Activated T-cell treated with anti-CD3 and anti-CD28 coated beads, Interleukin-2, amount 50 U/mL, for 1 hour (primary cell): ENCODE data around the gene FAM228A.
"Not testable (repeated sequence)": the region's sequence is repeated elsewhere in the genome, so short reads cannot be mapped to it uniquely, and the experiment has no call there.

ENCODE experiments used
- DNase-seq: peaks from one replicate; pipeline ENCODE4 v3.0.0-alpha.2; 2020

Gene FAM228A

GRCh38 chr2:24191848-24192247 is 17.0 kb downstream of the FAM228A start:
- DNase-seq, result no peak

- not testable (repeated sequence) for DNase-seq
Measured at GRCh38 chr2:24197213-24197612, 22.4 kb downstream of the FAM228A start.

GRCh38 chr2:24199968-24200590 is 25.2 kb downstream of the FAM228A start:
- DNase-seq, result no peak

- DNase-seq, result no peak
Measured at GRCh38 chr2:24200799-24201198, 25.9 kb downstream of the FAM228A start.

- no peak for DNase-seq
Measured at GRCh38 chr2:24203029-24203786, 28.4 kb downstream of the FAM228A start.

GRCh38 chr2:24203787-24204150 is 28.9 kb downstream of the FAM228A start:
- DNase-seq, result no peak

GRCh38 chr2:24204505-24204904 is 29.7 kb downstream of the FAM228A start:
- DNase-seq, result no peak

- DNase-seq, result no peak
Measured at GRCh38 chr2:24205131-24205530, 30.3 kb downstream of the FAM228A start.

- DNase-seq, result no peak
Measured at GRCh38 chr2:24206242-24206641, 31.4 kb downstream of the FAM228A start.

- DNase-seq, result no peak
Measured at GRCh38 chr2:24206714-24207113, 31.9 kb downstream of the FAM228A start.

GRCh38 chr2:24207359-24207758 is 32.5 kb downstream of the FAM228A start:
- DNase-seq, result no peak

GRCh38 chr2:24208490-24208889 is 33.6 kb downstream of the FAM228A start:
- no peak for DNase-seq

- no peak for DNase-seq
Measured at GRCh38 chr2:24209389-24210105, 34.7 kb downstream of the FAM228A start.

- no peak for DNase-seq
Measured at GRCh38 chr2:24210106-24210455, 35.2 kb downstream of the FAM228A start.

- DNase-seq, result no peak
Measured at GRCh38 chr2:24210723-24211122, 35.9 kb downstream of the FAM228A start.

GRCh38 chr2:24211408-24211807 is 36.6 kb downstream of the FAM228A start:
- DNase-seq, result no peak

- no peak for DNase-seq
Measured at GRCh38 chr2:24214880-24215279, 40.0 kb downstream of the FAM228A start.

GRCh38 chr2:24220554-24221291 is 45.9 kb downstream of the FAM228A start:
- no peak for DNase-seq

GRCh38 chr2:24221343-24222050 is 46.6 kb downstream of the FAM228A start:
- DNase-seq, result no peak

GRCh38 chr2:24222946-24223345 is 48.1 kb downstream of the FAM228A start:
- no peak for DNase-seq

- no peak for DNase-seq
Measured at GRCh38 chr2:24225499-24226242, 50.8 kb downstream of the FAM228A start.

GRCh38 chr2:24228470-24228869 is 53.6 kb downstream of the FAM228A start:
- no peak for DNase-seq
